Fibroblast of lung (primary cell): ENCODE results near the gene PGM5.
"Not testable (repeated sequence)": the region's sequence is repeated elsewhere in the genome, so short reads cannot be mapped to it uniquely, and the experiment has no call there.

Experiments
- CTCF ChIP-seq, 2 donors: IDR thresholded peaks in 1 of 2; conservative IDR thresholded peaks in 1 of 2; 1 replicate in 1 of 2; 2 replicates in 1 of 2; pipeline ENCODE4 v1.5.1; 2011 to 2012; ENCODE audit warnings: low read length in 2 of 2, control low read depth in 1 of 2, inconsistent platforms in 1 of 2, low read depth in 1 of 2, mild to moderate bottlenecking in 1 of 2
- EZH2 ChIP-seq: IDR thresholded peaks from 2 replicates; pipeline ENCODE4 v1.5.1; 2012; ENCODE audit warnings: low read length, control low read depth, mild to moderate bottlenecking; ENCODE audit errors: missing control alignments

GRCh38 chr9:68357119-68357714, 806 bp downstream of the PGM5 start:
- not testable (repeated sequence) for TF ChIP-seq CTCF (conservative IDR thresholded peaks at IDR 0.05 in 1 of 2, IDR thresholded peaks at IDR 0.05 in 1 of 2; ENCODE audit: low read depth in 1 of 2, low read length in 2 of 2); EZH2
